DND-41 (cell line): ENCODE data around the gene MND1.

ENCODE experiments used
- CTCF ChIP-seq: IDR thresholded peaks from 2 replicates; pipeline ENCODE4 v1.5.1; 2012; ENCODE audit warnings: borderline replicate concordance, low read length, moderate library complexity, mild to moderate bottlenecking; ENCODE audit not compliant: poor library complexity, severe bottlenecking; ENCODE audit errors: extremely low read depth
- EZH2 ChIP-seq: IDR thresholded peaks from 3 replicates; pipeline ENCODE4 v1.6.1; 2012; ENCODE audit warnings: borderline replicate concordance, low read depth, mild to moderate bottlenecking, moderate library complexity, low read length, inconsistent platforms; ENCODE audit not compliant: severe bottlenecking

- TF ChIP-seq CTCF (no peak), EZH2 (no peak)
Measured at GRCh38 chr4:153374442-153374841, 30.0 kb downstream of the MND1 start.
